HG03095 (cell line): ENCODE measurements around the gene MNS1.
"Not testable (repeated sequence)": the region's sequence is repeated elsewhere in the genome, so short reads cannot be mapped to it uniquely, and the experiment has no call there.

ENCODE experiments used
- ATAC-seq: cut with Tn5 transposase; IDR thresholded peaks from one replicate; pipeline ENCODE4 v1.9.1; 2021; ENCODE audit warnings: moderate library complexity; ENCODE audit not compliant: unreplicated experiment

MNS1 gene

DNA sequence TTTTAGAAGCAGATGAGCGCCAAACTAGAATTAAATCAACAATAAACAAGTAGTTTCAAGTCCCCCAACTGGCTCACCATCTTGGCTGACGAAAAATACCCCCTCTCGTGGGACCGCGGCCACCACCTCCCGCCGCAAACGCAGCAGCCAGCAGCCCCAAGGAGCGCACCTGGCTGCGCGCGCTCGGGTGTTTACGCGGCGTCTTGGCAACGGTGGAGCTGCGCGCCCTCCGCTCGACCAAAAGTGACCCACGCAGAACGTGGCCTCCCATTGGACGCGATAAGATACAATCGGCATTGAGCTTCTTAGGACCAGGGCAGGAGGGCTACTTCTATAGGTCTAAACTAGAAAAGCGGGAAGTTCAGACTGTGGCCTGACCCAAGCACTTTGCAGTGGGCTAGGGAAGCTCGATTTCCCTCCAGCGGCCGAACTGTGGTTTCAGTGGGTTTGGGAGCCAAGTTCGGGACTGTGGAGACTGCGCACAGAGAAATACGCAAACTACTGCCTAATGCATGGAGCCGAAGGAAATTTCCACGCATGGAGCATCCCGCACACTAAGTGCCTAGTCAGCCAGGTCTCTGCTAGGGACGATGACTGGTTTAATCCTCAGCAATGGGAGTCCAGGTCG is at the start of gene MNS1:
MNS1 (minus strand) TSS at position 245 of the 628 bp plus-strand sequence; CDS start at position 80, 165 bp downstream.
- ATAC-seq: peak; percentile 99

- no peak for ATAC-seq
Measured at GRCh38 chr15:56496635-56497034, 31.7 kb upstream of the MNS1 start.

GRCh38 chr15:56495533-56495932 is 30.6 kb upstream of the MNS1 start:
- no peak for ATAC-seq

- no peak for ATAC-seq
Measured at GRCh38 chr15:56495053-56495452, 30.1 kb upstream of the MNS1 start.

DNA sequence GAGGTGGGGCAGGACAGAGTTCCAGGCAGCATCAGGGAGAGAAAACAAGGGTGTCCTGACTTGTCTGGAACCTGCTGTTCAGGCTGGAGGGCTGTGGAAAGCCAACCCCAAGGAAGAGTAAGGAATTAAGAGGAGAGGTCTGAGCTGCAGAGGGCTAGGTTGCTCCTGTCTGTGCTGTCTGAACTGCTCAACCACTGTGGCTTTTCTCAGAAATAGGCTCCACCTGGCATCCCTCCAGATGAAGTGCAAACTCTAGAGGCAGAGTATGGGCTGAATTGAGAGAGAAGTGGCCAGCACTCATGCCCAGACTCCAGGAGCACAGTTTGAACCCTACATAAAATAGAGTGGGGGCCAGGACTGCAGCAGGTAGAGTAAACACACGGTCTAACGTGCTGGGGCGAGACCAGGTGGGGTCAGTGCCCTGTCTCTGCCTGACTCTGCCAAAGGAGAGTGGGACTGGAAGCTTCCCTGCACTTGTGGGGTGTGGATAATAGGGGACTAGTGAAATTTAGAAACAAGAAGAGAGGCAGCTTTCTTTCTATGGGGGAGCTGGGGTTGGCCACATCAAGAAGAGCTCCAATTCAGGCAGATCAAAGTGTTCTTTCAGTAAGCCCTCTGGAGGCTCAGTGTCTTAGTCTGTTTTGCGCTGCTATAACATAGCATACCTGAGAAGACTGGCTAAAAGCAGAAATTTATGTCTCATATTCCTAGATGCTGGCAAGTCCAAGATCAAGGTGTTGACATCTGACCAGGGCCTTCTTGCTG is 28.0 kb upstream of the MNS1 start:
- ATAC-seq: no peak

- ATAC-seq: no peak
Measured at GRCh38 chr15:56492236-56492635, 27.3 kb upstream of the MNS1 start.

GRCh38 chr15:56491110-56491722 is 26.3 kb upstream of the MNS1 start:
- ATAC-seq: no peak

DNA sequence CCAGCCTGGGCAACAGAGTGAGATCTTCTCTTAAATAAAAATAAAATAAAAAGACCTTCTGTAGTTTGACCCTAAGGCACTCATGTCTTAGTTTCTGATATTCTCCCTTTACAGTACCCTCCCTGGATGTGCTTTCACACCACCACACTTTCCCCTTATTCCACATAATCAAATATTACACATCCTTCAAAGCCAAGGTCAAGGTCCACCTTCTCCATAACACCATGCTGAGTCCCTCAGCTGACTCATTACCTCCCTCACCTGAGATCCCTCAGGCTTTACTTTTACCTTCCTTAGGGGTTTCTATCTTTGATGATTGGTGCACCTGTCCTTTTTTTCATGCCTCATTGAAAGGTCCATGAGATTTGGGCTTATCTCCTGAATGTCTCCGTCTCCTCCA is 25.5 kb upstream of the MNS1 start:
- ATAC-seq: no peak

GRCh38 chr15:56486206-56486605 is 21.3 kb upstream of the MNS1 start:
- ATAC-seq: not testable (repeated sequence)

- not testable (repeated sequence) for ATAC-seq
Measured at GRCh38 chr15:56485426-56485825, 20.5 kb upstream of the MNS1 start.

DNA sequence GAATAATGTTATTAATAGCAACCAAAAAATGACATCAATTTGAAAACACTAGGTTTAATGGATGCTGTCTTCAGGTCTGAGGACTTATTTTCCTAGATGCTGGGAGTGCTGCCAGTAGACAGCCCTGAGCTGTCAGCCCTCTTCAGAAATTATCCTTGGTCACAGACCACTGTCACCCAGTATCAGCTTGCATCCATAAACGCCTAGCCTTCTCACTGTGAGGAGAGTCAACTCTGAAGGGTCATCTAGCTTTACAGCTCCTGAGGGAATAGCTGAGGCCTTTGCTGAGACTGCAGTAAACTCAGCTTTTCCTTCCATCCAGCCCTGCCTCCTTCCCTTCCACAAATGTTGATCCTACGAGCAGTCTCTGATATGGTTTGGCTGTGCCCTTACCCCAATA is 19.4 kb upstream of the MNS1 start:
- no peak for ATAC-seq

DNA sequence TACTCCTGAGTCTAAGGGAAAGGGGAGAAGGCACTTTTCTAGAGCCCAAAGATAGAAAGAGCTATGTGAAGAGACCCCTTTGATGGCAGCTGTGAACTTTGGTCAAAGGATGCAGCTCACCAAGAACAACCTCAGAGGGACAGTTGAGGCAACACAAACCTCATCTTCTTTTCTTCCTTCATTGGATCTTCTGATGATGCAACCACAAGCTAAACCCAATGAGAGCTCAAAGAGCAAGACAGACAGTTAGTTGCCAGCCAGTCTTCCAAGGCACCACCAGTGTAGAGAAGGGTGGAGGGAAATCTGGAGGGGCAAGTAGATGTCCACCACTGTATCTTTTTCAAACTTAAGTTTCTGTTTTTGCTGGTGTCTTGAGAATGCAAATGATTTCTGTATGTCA is 10.4 kb upstream of the MNS1 start:
- no peak for ATAC-seq

DNA sequence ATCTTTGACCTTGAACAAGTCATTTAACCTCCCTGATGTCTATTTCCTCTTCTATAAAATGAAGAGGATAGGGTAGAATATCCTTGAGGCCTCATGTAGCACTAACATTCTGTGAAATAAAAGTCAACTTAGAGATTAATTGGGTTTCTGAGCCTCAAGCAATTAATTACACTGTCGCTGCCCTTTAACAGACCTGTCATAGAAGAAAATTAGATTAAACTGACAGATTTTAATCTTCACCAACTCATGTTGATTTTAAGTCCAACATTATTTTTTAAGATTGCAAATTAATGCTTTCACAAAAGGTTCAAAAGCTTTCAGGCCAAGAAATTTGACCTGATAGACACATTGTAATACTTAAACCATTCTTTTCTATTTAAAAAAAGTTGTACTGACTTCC is 8.1 kb upstream of the MNS1 start:
- no peak for ATAC-seq

DNA sequence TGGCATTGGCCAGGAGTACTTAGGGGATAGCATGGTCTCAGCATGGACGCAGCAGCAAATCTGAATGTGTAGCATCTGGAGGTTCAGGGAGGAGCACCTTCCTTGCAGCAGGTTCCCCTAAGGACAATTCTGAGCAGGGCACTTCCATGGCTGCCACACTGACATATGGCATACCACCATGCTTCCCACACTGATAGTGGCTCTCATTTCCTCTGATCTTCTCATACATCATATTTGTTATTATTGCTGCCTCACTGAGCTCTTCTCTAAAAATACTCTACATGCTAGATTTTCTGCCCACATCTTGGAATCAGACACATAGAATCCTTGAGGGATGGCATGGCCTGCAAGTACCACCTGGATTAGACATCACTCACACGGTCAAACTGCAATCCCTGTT is 7.3 kb upstream of the MNS1 start:
- ATAC-seq: no peak

DNA sequence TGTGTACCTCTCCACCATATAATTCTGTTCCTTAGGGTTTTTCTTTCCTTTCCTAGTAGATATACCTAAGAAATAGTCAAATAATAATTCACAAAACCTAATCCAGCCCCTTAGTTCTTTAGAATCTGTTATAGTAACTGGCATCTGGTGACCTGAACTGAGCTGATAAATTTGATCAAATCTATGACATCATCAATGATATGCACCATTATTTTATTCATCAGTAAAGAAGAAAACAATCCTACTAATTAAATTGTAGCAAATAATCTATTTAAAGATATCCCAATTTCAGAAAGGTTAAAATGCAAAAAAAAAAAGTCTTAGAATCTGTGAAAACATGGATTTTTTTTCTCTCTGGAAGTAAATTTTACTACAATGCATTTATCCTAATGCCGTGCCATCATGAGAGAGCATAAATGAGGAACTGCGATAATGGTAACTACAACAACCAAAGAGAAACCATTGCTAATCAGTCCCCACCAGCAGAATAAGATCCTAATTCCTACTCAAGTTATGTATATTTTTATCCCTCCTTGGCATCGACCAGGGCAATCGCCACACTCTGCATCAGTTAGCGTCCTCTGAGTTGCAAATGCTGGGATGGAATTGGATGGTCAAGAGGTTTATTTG is 6.6 kb upstream of the MNS1 start:
- ATAC-seq: no peak

GRCh38 chr15:56469483-56469882 is 4.5 kb upstream of the MNS1 start:
- no peak for ATAC-seq

GRCh38 chr15:56468401-56468800 is 3.5 kb upstream of the MNS1 start:
- ATAC-seq: peak; percentile 52

- no peak for ATAC-seq
Measured at GRCh38 chr15:56467616-56468015, 2.7 kb upstream of the MNS1 start.

GRCh38 chr15:56460947-56461346 is 4.0 kb downstream of the MNS1 start:
- no peak for ATAC-seq

DNA sequence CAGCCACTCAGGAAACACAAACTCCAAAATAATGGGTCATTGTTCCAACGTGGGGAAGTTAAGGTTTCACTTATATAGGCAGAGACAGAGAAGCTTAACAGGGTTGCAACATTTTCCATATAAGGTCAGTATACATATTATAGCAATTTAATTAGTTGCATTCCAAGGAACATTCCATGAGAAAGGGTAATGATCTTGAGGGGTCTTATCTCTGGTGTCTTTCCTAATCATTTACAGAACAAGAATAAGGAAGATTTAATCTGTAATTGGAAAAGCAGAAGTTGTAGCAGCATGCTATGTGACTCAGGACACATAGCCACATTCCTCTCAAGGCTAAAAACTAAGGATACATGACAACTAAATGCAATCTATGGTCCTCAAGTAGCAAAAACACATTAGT is 4.9 kb downstream of the MNS1 start:
- no peak for ATAC-seq

DNA sequence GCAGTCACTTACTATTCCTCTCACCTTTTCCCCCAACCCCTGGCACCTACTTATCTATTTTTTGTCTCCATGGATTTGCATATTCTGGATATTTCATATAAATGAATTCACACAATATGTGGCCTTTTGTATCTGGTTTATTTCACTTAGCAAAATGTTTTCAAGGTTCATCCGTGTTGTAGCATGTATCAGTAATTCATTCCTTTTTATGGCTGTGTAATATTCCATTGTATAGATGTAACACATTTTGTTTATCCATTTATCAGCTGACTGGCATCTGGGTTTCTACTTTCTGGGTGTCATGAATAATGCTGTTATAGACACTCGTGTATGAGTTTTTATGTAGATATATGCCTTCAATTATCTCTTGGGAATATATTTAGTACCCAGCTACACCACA is 5.8 kb downstream of the MNS1 start:
- ATAC-seq: no peak

DNA sequence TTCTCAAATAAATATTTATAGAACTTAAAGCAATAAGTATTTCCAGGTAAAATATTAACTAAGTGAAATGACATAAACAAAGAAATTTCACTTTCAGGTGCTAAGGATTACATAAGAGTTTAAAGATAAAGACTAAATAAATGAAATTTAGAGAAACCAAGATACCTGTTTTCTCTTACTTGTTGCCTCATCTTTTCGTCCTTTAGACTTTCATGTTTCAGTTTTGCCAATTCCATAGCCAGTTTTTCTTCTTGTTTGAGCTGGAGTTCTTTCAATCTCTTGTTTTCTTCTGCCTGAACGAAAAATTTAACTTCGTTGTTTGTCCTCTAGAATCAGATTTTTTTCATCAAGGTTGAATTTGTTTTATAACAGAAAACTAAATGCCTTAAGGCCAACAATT is 8.7 kb downstream of the MNS1 start:
- ATAC-seq: no peak
